GM19351 (cell line): ENCODE results near the gene TMPRSS6.

Experiments used
- ATAC-seq: cut with Tn5 transposase; IDR thresholded peaks from one replicate; pipeline ENCODE4 v1.9.1; 2021; ENCODE audit warnings: mild to moderate bottlenecking, moderate library complexity; ENCODE audit not compliant: unreplicated experiment

The TMPRSS6 gene

DNA sequence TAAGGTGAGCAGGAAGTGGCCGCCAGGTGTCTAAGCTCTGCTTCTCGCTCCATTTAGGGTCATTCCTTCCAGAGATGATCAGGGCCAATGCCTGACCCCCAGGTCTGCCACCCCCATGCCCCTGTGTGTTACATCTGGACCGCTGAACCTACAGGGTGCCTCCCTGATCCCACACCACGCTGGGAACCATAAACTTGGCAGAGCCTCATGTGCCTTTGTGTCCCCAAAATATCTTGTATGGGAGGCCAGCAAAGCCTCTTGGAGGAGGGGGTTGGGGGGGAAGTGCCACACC is 94.0 kb downstream of the TMPRSS6 start:
- no peak for ATAC-seq
